T-helper 1 cell treated with Interleukin-12 subunit alpha and Interleukin-12 subunit beta and Interleukin-4 antibody, amounts not matched to agents 30 μg/mL and 1 μg/mL, for 36 hours (primary cell): ENCODE data around the gene ANKS1B.

Source experiments
- H3K27ac Mint-ChIP-seq: one replicate; pipeline ENCODE4 v1.8.0; 2021; ENCODE audit warnings: mild to moderate bottlenecking, mixed read lengths
- H3K27me3 Mint-ChIP-seq: one replicate; pipeline ENCODE4 v1.8.0; 2021; ENCODE audit warnings: low read depth, mixed read lengths
- H3K36me3 Mint-ChIP-seq: one replicate; pipeline ENCODE4 v1.8.0; 2021; ENCODE audit warnings: low read depth, mixed read lengths
- H3K4me1 Mint-ChIP-seq: one replicate; pipeline ENCODE4 v1.8.0; 2021; ENCODE audit warnings: low read depth, mixed read lengths
- H3K4me3 Mint-ChIP-seq: one replicate; pipeline ENCODE4 v1.8.0; 2021; ENCODE audit warnings: mild to moderate bottlenecking, moderate library complexity, mixed read lengths
- H3K9me3 Mint-ChIP-seq: one replicate; pipeline ENCODE4 v1.8.0; 2021; ENCODE audit warnings: mixed read lengths

Gene ANKS1B

DNA sequence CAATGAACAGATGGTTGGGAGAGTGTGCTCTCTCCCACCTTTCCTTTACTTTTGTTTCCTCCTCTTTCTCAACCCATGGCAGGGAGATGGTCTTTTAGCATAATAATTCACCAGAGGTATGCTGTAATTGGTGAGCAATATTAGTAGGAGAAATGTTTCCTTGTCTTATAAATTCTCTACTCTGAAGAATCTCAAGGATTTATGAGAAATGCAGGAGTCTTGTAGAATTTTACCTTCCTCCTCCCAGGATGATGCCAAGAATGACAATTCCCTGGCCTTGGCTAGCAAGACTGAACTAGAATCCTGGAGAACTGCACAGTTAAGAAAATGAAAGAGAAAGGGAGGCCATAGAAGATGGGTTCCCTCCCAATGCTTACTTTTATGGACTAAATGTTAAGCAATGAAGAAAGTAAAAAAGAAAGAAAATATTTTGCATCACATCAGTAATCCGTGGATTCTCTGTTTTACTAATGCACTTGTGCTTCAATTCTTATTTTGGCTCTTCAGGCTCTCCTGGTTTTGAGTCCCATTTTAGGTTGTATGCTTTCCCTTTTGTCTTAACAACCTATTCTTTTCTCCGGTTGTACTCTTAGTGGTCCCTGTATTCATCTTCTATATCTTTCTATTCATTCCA is 530.1 kb downstream of the ANKS1B start:
- Mint-ChIP-seq H3K4me1 (no peaks in the 10 kb centered on the region), H3K4me3 (no peak overlapping the region), H3K9me3 (peaks cover 17% of the 10 kb centered on the region), H3K27me3 (no peaks in the 10 kb centered on the region), H3K36me3 (no peaks in the 10 kb centered on the region), H3K27ac (no peak overlapping the region)

GRCh38 chr12:99453836-99454538 is 530.7 kb downstream of the ANKS1B start:
- Mint-ChIP-seq H3K27ac (no peak overlapping the region), H3K9me3 (peaks cover 17% of the 10 kb centered on the region), H3K4me1 (no peaks in the 10 kb centered on the region), H3K4me3 (no peak overlapping the region), H3K27me3 (no peaks in the 10 kb centered on the region), H3K36me3 (no peaks in the 10 kb centered on the region)

- Mint-ChIP-seq H3K27me3 (no peaks in the 10 kb centered on the region), H3K9me3 (peaks cover 3% of the 10 kb centered on the region), H3K36me3 (no peaks in the 10 kb centered on the region), H3K4me3 (no peak overlapping the region), H3K4me1 (no peaks in the 10 kb centered on the region), H3K27ac (no peak overlapping the region)
Measured at GRCh38 chr12:99450036-99450630, 534.6 kb downstream of the ANKS1B start.

GRCh38 chr12:99444859-99445316 is 539.8 kb downstream of the ANKS1B start:
- H3K27ac Mint-ChIP-seq, result no peak overlapping the region
- H3K4me1 Mint-ChIP-seq, result no peaks in the 10 kb centered on the region
- H3K4me3 Mint-ChIP-seq, result no peak overlapping the region
- H3K9me3 Mint-ChIP-seq, result no peaks in the 10 kb centered on the region
- H3K36me3 Mint-ChIP-seq, result no peaks in the 10 kb centered on the region
- no peaks in the 10 kb centered on the region for H3K27me3 Mint-ChIP-seq

- Mint-ChIP-seq H3K9me3 (no peaks in the 10 kb centered on the region), H3K36me3 (no peaks in the 10 kb centered on the region), H3K4me3 (no peak overlapping the region), H3K27me3 (no peaks in the 10 kb centered on the region), H3K4me1 (no peaks in the 10 kb centered on the region), H3K27ac (no peak overlapping the region)
Measured at GRCh38 chr12:99442758-99443157, 542.0 kb downstream of the ANKS1B start.

DNA sequence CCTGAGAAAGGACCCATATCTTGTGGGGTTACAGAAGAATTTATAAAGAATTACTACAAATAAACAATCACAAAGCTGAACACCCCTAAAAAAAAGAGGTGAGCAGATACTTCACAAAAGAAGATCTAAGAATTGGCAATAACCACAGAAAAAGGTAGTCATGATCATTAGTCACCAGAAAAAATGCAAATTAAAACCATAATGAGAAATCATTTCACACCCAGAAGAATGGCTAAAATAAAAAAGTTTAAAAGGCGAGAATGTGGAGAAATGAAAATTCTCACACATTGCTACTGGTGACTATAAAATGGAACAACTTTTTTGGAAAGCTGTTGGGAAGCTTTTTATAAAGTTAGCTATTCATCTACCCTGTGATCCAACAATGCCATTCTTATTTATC is 545.3 kb downstream of the ANKS1B start:
- Mint-ChIP-seq H3K9me3 (no peaks in the 10 kb centered on the region), H3K4me3 (no peak overlapping the region), H3K27me3 (no peaks in the 10 kb centered on the region), H3K27ac (no peak overlapping the region), H3K36me3 (no peaks in the 10 kb centered on the region), H3K4me1 (peaks cover 2% of the 10 kb centered on the region)

DNA sequence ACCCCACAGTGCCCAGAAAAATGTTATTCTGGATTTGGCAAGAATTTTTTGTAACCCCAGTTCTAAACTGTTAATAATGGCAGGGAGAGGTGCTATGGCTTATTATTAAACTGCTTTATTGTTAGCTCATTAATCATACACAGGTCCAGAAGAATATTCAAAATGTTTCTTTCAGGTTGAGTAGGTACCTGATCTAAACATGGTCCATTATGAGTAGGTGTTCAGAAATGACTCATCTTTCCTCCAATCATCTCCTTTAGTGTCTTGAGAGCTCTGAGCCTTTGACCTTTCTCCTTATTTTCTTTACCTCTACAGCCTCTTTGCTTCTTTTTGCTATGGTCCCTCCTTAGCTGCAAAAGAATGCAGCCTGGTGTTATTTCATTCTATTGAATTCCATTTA is 548.2 kb downstream of the ANKS1B start:
- Mint-ChIP-seq H3K4me3 (no peak overlapping the region), H3K36me3 (no peaks in the 10 kb centered on the region), H3K27me3 (no peaks in the 10 kb centered on the region), H3K27ac (no peak overlapping the region), H3K4me1 (peaks cover 2% of the 10 kb centered on the region), H3K9me3 (no peaks in the 10 kb centered on the region)

- Mint-ChIP-seq H3K4me3 (no peak overlapping the region), H3K4me1 (peaks cover 2% of the 10 kb centered on the region), H3K36me3 (no peaks in the 10 kb centered on the region), H3K27ac (no peak overlapping the region), H3K27me3 (no peaks in the 10 kb centered on the region), H3K9me3 (no peaks in the 10 kb centered on the region)
Measured at GRCh38 chr12:99435095-99435791, 549.5 kb downstream of the ANKS1B start.

GRCh38 chr12:99433155-99433554 is 551.6 kb downstream of the ANKS1B start:
- no peaks in the 10 kb centered on the region for H3K36me3 Mint-ChIP-seq
- peaks cover 2% of the 10 kb centered on the region for H3K4me1 Mint-ChIP-seq
- no peak overlapping the region for H3K4me3 Mint-ChIP-seq
- no peaks in the 10 kb centered on the region for H3K9me3 Mint-ChIP-seq
- no peak overlapping the region for H3K27ac Mint-ChIP-seq
- H3K27me3 Mint-ChIP-seq, result no peaks in the 10 kb centered on the region

DNA sequence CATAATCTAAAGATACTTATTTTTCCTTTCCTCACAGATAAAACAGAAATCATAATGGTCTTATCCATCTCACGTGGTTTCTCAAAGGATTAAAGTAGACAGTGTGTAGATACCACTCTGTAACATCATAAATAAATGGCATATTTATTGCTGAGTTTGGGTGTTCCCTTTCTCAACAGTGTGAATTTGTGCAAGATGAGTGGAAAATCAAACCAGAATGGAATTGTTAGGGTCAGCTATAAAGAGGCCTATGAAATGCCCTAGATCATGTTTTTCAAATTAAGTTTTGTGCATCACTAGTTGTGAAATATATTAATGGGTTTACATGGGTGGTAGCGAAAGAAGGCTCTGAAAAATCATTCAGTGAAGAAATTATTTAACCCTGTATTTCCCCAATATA is 553.5 kb downstream of the ANKS1B start:
- Mint-ChIP-seq H3K9me3 (no peaks in the 10 kb centered on the region), H3K4me3 (no peak overlapping the region), H3K27me3 (no peaks in the 10 kb centered on the region), H3K36me3 (no peaks in the 10 kb centered on the region), H3K27ac (no peak overlapping the region), H3K4me1 (no peaks in the 10 kb centered on the region)

DNA sequence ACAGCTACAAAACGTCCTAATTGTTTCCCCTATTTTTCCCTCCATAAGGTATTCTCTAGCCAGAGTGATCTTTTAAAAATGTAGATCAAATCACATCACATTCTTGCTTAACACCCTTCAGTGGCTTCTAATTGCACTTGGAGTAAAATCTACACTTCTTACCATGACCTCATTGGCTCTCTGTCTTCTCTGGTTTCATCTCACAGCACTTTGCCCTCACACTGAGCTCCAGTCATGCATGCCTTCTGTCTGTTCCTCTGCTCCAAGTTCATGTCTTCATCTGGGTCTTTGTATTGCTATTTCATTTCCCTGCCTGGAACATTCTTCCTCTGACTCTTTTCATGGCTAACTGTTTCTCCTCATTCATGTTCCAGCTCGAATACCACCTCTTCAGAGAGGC is 557.6 kb downstream of the ANKS1B start:
- no peaks in the 10 kb centered on the region for H3K36me3 Mint-ChIP-seq

DNA sequence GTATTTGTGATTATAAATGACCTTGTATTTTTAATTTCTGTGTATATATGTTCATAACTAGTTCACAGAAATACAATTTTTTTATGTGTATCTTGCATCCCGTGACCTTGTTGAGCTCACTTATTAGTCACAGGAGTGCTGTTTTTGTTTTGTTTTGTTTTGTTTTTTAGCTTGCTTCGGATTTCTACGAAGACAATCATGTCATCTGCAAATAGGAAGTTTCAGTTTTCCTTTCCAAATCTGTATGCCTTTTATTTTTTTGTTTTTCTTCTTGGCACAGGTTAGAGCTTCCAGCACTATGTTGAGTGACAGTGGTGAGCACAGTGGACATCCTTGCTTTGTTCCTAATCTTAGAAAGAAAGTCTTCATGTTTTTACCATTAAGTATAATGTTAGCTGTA is 566.4 kb downstream of the ANKS1B start:
- Mint-ChIP-seq H3K27ac (no peak overlapping the region), H3K36me3 (no peaks in the 10 kb centered on the region), H3K4me3 (no peak overlapping the region), H3K4me1 (no peaks in the 10 kb centered on the region), H3K27me3 (no peaks in the 10 kb centered on the region), H3K9me3 (no peaks in the 10 kb centered on the region)

More for the DNA sequence above, 557.6 kb downstream of the ANKS1B start:
- H3K27me3 Mint-ChIP-seq, result no peaks in the 10 kb centered on the region
- H3K4me1 Mint-ChIP-seq, result no peaks in the 10 kb centered on the region
- H3K9me3 Mint-ChIP-seq, result no peaks in the 10 kb centered on the region
- H3K27ac Mint-ChIP-seq, result no peak overlapping the region
- no peak overlapping the region for H3K4me3 Mint-ChIP-seq

DNA sequence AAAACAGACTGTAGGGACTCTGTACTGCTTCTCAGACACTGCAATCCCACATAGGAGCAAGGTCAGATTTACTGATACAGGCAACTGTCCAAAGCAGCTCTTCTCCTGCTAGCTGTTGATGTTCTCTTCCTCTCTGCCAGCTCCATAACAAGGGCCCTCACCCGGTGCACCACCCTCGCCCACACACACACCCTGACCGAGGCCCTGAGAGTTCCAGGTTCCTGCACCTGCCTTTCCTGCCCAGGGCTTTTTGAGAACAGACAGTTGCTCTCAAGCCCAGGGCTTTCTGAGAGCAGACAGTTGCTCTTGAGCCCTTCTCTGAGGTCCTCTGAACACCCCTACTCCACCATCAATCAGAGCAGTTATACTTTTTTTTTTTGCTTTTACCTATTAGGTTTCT is 571.0 kb downstream of the ANKS1B start:
- Mint-ChIP-seq H3K36me3 (no peaks in the 10 kb centered on the region), H3K27ac (no peak overlapping the region), H3K4me1 (no peaks in the 10 kb centered on the region), H3K27me3 (no peaks in the 10 kb centered on the region), H3K9me3 (peaks cover 4% of the 10 kb centered on the region), H3K4me3 (no peak overlapping the region)

GRCh38 chr12:99393763-99394162 is 591.0 kb downstream of the ANKS1B start:
- H3K4me3 Mint-ChIP-seq, result no peak overlapping the region
- H3K27me3 Mint-ChIP-seq, result no peaks in the 10 kb centered on the region
- H3K36me3 Mint-ChIP-seq, result no peaks in the 10 kb centered on the region
- H3K4me1 Mint-ChIP-seq, result no peaks in the 10 kb centered on the region
- no peak overlapping the region for H3K27ac Mint-ChIP-seq
- no peaks in the 10 kb centered on the region for H3K9me3 Mint-ChIP-seq
